Endothelial cell of umbilical vein (primary cell): ENCODE measurements around the gene CARMIL1. TPM values are rescaled to one million over a fixed set of nuclear protein-coding genes. Genes with fewer than 3 reads are reported as not detected.

Source experiments
- BruUV-seq: library from RNA; stranded (reverse); fragments of 400-500 nt; replicated peaks from 2 replicates; lab custom pipeline; 2021; lab: Mats Ljungman, UMichigan
- CTCF ChIA-PET: fragments of 300-600, 350-600 bp; sonication (Branson Sonifier 250); formaldehyde crosslinking; loops from one replicate; lab custom pipeline; 2021; ENCODE audit warnings: antibody characterized with exemption, inconsistent platforms; lab: Charles Lee
- POLR2A ChIA-PET: fragments of 300-600, 350-600 bp; sonication (Branson Sonifier 250); formaldehyde crosslinking; loops from one replicate; lab custom pipeline; 2021; ENCODE audit warnings: antibody characterized with exemption, inconsistent platforms; lab: Charles Lee
- DNase-seq: peaks from one replicate; pipeline ENCODE4 v3.0.0-alpha.2; 2011; ENCODE audit warnings: low read depth, low spot score
- FAIRE-seq: peaks from 2 replicates; lab custom pipeline; 2011; peaks lifted over from hg19 to GRCh38; lab: Jason Lieb, UNC
- H2AFZ ChIP-seq: 2 replicates; pipeline ENCODE4 v1.6.0; 2012; ENCODE audit warnings: low read depth, low read length, control low read depth, inconsistent platforms
- H3K27ac ChIP-seq: 2 replicates; pipeline ENCODE4 v1.5.1; 2011; ENCODE audit warnings: low read depth, mild to moderate bottlenecking, control low read depth, low read length, moderate library complexity; ENCODE audit not compliant: insufficient read depth
- H3K27me3 ChIP-seq, 2 experiments: 2 replicates each; pipeline versions ENCODE4 v1.6.0 to v1.6.1; 2011; ENCODE audit warnings: low read length in 2 of 2, mixed read lengths in 1 of 2; ENCODE audit not compliant: control insufficient read depth in 2 of 2, insufficient read depth in 2 of 2
- H3K36me3 ChIP-seq, 2 experiments: 2 replicates in 1 of 2; 3 replicates in 1 of 2; pipeline ENCODE4 v1.5.1; 2011; ENCODE audit warnings: low read length in 2 of 2, mild to moderate bottlenecking in 1 of 2, moderate library complexity in 1 of 2; ENCODE audit not compliant: control insufficient read depth in 2 of 2, insufficient read depth in 2 of 2; ENCODE audit errors: extremely low read depth in 1 of 2
- H3K4me1 ChIP-seq: 3 replicates; pipeline ENCODE4 v1.5.1; 2011; ENCODE audit warnings: mild to moderate bottlenecking, low read length; ENCODE audit not compliant: control insufficient read depth, insufficient read depth; ENCODE audit errors: extremely low read depth
- H3K4me2 ChIP-seq: 2 replicates; pipeline ENCODE4 v1.6.1; 2011; ENCODE audit warnings: low read length, control low read depth, mixed read lengths; ENCODE audit not compliant: insufficient read depth
- H3K4me3 ChIP-seq, 3 experiments: fragments of 200-600 bp in 1 of 3; sonication (generic), shearing (Covaris generic) in 1 of 3; replicated peaks in 1 of 3; 2 replicates each; pipeline ENCODE4 v1.5.1; 2011 to 2016; ENCODE audit warnings: control low read depth in 3 of 3, low read length in 3 of 3, mild to moderate bottlenecking in 2 of 3, inconsistent platforms in 1 of 3, low read depth in 1 of 3, moderate library complexity in 1 of 3; ENCODE audit not compliant: insufficient read depth in 1 of 3
- H3K79me2 ChIP-seq: 2 replicates; pipeline ENCODE4 v1.6.0; 2012; ENCODE audit warnings: low read length, inconsistent platforms; ENCODE audit not compliant: control insufficient read depth, insufficient read depth
- H3K9ac ChIP-seq: replicated peaks from 2 replicates; pipeline ENCODE3; 2011; ENCODE audit warnings: low read length, control low read depth; ENCODE audit not compliant: insufficient read depth; ENCODE audit errors: extremely low read depth
- H3K9me1 ChIP-seq: replicated peaks from 3 replicates; pipeline ENCODE4 v1.6.0; 2011; ENCODE audit warnings: mild to moderate bottlenecking, low read length; ENCODE audit not compliant: control insufficient read depth, insufficient read depth; ENCODE audit errors: extremely low read depth
- H3K9me3 ChIP-seq: replicated peaks from 2 replicates; pipeline ENCODE4 v1.5.1; 2012; ENCODE audit warnings: low read length, inconsistent platforms; ENCODE audit not compliant: control insufficient read depth, insufficient read depth
- H4K20me1 ChIP-seq: replicated peaks from 2 replicates; pipeline ENCODE3; 2011; ENCODE audit warnings: mild to moderate bottlenecking, low read length; ENCODE audit not compliant: control insufficient read depth, insufficient read depth; ENCODE audit errors: extremely low read depth
- EZH2 ChIP-seq: IDR thresholded peaks from 2 replicates; pipeline ENCODE4 v1.6.1; 2012; ENCODE audit warnings: borderline replicate concordance, low read depth, mild to moderate bottlenecking, moderate library complexity, low read length, inconsistent platforms; ENCODE audit not compliant: severe bottlenecking
- FOS ChIP-seq: IDR thresholded peaks from 2 replicates; pipeline ENCODE4 v1.6.1; 2011; ENCODE audit warnings: mild to moderate bottlenecking, low read length, moderate library complexity, borderline replicate concordance; ENCODE audit not compliant: insufficient read depth
- GATA2 ChIP-seq: IDR thresholded peaks from 2 replicates; pipeline ENCODE4 v1.7.0; 2011; ENCODE audit warnings: low read depth, mild to moderate bottlenecking, moderate library complexity, mixed read lengths, low read length; ENCODE audit not compliant: insufficient read length, insufficient read depth
- JUN ChIP-seq: IDR thresholded peaks from 2 replicates; pipeline ENCODE4 v1.6.1; 2011; ENCODE audit warnings: borderline replicate concordance, low read depth; ENCODE audit not compliant: insufficient read length, insufficient read depth
- MAX ChIP-seq: IDR thresholded peaks from 2 replicates; pipeline ENCODE4 v1.6.1; 2011; ENCODE audit not compliant: insufficient read depth, insufficient read length
- MYC ChIP-seq: IDR thresholded peaks from one replicate; pipeline ENCODE4 v1.6.1; 2011; ENCODE audit warnings: mild to moderate bottlenecking, low read depth, low read length
- POLR2A ChIP-seq: IDR thresholded peaks from 2 replicates; pipeline ENCODE4 v1.6.1; 2012; ENCODE audit warnings: low read depth, mild to moderate bottlenecking, control low read depth, low read length
- POLR2AphosphoS5 ChIP-seq: IDR thresholded peaks from 2 replicates; pipeline ENCODE4 v1.6.1; 2012; ENCODE audit warnings: low read depth, mild to moderate bottlenecking, control low read depth, low read length, moderate library complexity; ENCODE audit not compliant: insufficient read depth
- dilution Hi-C: fragments of 300-500 bp; cut with MboI; formaldehyde crosslinking; loops from one replicate; pipeline ENCODE4 v1.15.0; 2019; ENCODE audit warnings: low sequenced_read_pairs; ENCODE audit not compliant: extremely low pct_ligation_motif_present
- intact Hi-C: fragments of 100-400 bp; cut with micrococcal nuclease; formaldehyde crosslinking; loops from one replicate; pipeline ENCODE4 v1.10.0; 2022
- polyA plus RNA-seq, 4 experiments: library from polyadenylated mRNA; depleted of rRNA in 3 of 4; stranded (reverse) in 3 of 4; unstranded in 1 of 4; fragments of >200 nt; gene quantifications; 2 replicates each; pipeline versions ENCODE4 v1.2.1 to v1.2.3, GENCODE V29; 2011 to 2012; ENCODE audit warnings: missing spikeins in 1 of 4
- total RNA-seq: library from RNA; stranded (reverse); gene quantifications from 2 replicates; pipeline ENCODE4 v1.2.3, GENCODE V29; 2021
- TF ChIP-seq, protein P1 (sequence below), 2 donors: IDR thresholded peaks; 1 replicate in 1 of 2; 2 replicates in 1 of 2; pipeline ENCODE4 v1.5.1; 2011; ENCODE audit warnings: low read length in 2 of 2, mild to moderate bottlenecking in 2 of 2, moderate library complexity in 2 of 2, control low read depth in 1 of 2, inconsistent platforms in 1 of 2, low read depth in 1 of 2; ENCODE audit not compliant: insufficient read depth in 1 of 2; ENCODE audit errors: extremely low read depth in 1 of 2

The CARMIL1 gene
- total and polyA plus RNA-seq, 2 donors (not counting 3 experiments of a cell fraction or from before 2014, with no cell fraction given): 1.3 to 8.7 TPM

- Histone ChIP-seq H3K9me1 (no peaks in the 10 kb centered on the region), H3K4me2 (no peak overlapping the region), H3K4me1 (no peaks in the 10 kb centered on the region), H3K9ac (no peak overlapping the region), H3K36me3 (no peaks in the 10 kb centered on the region), H3K9me3 (no peaks in the 10 kb centered on the region), H3K79me2 (no peaks in the 10 kb centered on the region), H4K20me1 (no peaks in the 10 kb centered on the region), H2AFZ (no peak overlapping the region), H3K27me3 (no peaks in the 10 kb centered on the region), H3K27ac (no peak overlapping the region), H3K4me3 (no peak overlapping the region)
- POLR2A ChIA-PET: no interaction called here
- TF ChIP-seq POLR2A (no peak), MYC (no peak), JUN (no peak), GATA2 (no peak), FOS (no peak), MAX (no peak), EZH2 (no peak), POLR2AphosphoS5 (no peak)
- TF ChIP-seq, protein P1, sequence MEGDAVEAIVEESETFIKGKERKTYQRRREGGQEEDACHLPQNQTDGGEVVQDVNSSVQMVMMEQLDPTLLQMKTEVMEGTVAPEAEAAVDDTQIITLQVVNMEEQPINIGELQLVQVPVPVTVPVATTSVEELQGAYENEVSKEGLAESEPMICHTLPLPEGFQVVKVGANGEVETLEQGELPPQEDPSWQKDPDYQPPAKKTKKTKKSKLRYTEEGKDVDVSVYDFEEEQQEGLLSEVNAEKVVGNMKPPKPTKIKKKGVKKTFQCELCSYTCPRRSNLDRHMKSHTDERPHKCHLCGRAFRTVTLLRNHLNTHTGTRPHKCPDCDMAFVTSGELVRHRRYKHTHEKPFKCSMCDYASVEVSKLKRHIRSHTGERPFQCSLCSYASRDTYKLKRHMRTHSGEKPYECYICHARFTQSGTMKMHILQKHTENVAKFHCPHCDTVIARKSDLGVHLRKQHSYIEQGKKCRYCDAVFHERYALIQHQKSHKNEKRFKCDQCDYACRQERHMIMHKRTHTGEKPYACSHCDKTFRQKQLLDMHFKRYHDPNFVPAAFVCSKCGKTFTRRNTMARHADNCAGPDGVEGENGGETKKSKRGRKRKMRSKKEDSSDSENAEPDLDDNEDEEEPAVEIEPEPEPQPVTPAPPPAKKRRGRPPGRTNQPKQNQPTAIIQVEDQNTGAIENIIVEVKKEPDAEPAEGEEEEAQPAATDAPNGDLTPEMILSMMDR (IDR thresholded peaks at IDR 0.05; ENCODE audit: extremely low read depth in 1 of 2, insufficient read depth in 1 of 2, low read depth in 1 of 2, low read length in 2 of 2): no peak
- FAIRE-seq (no peak), DNase-seq (no peak)
- BruUV-seq: no TSS peak
- CTCF ChIA-PET: interaction anchor here (1.2 to 1.8 kb wide), 3 partner anchors 10 to 211 kb away, joined by 4 to 7 read pairs (median 5); no protein-coding TSS in a partner anchor
- dilution Hi-C loops: no loop called here
- intact Hi-C loops: no loop called here
Measured at GRCh38 chr6:25477006-25477590, 197.9 kb downstream of the CARMIL1 start.
